Medulla oblongata (tissue), 1 donor: ENCODE measurements around the gene PDRG1.
"Not testable (repeated sequence)": the region's sequence is repeated elsewhere in the genome, so short reads cannot be mapped to it uniquely, and the experiment has no call there.

Source experiments
- DNase-seq: peaks from one replicate; pipeline ENCODE4 v3.0.0-alpha.2; 2015; ENCODE audit errors: extremely low spot score

Gene PDRG1

DNA sequence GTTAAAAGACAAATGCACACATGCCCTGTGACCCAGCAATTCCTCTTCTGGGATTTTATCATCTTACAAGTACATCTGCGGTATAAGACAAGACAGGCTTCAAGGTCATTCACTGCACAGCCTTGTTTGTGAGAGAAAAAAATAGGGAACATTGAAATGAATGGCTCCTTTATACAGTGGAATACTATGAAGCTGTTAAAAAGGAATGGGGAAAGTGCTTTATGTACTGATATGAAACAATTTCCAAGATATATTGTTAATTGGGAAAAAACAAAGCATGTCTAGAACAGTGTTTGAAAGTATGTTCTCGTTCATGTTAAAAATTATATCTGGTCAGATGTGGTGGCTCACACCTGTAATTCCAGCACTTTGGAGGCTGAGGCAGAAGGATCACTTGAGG lies 25.4 kb downstream of the PDRG1 start:
- no peak for DNase-seq

DNA sequence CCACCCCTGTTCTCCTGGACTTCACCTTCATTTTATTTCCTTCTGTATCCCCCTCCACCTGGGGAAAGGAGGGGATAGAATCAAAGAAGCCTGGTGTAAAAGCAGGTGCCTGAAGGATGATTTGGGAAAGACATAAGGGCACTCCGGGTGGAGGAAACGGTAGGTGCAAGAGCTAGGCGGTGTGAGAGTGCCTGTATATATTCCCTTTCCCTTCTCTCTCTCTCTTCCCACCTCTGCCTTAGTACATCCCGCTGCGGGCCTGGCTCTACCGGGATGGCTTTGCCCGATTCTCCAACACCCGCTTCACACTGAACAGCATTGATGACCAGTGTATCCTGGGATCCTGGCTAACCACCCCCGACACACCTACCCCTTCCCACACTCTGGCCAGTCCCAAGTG lies 26.2 kb downstream of the PDRG1 start:
- DNase-seq = no peak

DNA sequence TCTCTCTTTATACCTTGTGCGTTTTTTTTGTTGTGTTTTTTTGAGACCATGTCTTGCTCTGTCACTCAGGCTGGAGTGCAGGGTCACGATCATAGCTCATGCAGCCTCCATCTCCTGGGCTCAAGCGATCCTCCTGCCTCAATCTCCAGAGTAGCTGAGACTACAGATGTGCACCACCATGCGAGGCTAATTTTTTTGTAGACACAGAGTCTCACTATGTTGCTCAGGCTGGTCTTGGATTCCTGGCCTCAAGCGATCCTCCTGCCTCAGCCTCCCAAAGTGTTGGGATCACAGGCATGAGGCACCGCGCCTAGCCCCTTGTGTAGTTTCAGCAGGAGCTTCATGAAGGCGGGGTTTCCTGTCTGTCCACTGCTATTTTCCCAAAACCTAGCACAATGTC lies 27.3 kb downstream of the PDRG1 start:
- DNase-seq = no peak

DNA sequence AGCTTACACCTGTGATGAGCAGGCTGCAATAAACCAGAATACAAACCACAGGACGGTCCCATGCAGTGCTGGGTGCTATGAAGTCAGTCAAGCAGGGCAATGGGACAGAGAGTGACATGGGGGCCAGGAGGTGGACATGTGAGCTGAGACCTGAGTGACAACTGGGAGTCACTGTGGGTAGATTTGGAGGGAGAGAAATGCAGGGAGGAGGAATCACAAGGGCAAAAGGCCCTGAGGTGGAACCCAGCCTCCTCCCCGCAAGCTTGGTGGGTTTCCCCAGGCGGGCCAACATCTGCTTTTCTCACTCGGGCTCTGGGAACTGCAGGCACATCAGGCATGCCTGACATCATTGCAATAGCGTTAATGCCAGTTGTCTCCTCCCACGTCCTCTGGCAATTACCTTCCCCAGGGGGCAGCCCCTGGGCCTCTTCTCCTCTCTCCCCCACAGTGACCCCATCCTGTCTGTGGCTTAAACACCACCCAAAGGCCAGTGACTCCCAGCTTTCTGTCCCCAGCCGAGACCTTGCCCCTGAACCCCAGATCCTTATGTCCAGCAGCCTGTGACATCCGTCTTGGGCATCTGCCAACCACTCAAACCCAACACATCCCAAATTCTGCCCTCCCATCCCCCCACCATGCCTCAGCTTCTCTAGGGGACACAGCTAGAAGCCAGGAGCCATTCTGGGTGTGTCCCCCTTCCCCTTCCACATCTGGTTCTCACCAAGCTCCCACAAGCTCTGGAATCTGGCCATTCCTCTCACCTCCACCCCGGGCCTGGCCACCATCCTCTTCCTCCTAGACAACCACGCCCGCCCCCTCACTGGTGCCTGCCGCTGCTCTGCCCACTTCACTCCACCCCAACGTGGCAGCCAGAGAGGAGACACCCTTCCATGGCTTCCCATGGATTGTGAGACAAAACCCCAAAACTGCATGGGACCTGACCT lies 28.2 kb downstream of the PDRG1 start:
- no peak for DNase-seq

DNA sequence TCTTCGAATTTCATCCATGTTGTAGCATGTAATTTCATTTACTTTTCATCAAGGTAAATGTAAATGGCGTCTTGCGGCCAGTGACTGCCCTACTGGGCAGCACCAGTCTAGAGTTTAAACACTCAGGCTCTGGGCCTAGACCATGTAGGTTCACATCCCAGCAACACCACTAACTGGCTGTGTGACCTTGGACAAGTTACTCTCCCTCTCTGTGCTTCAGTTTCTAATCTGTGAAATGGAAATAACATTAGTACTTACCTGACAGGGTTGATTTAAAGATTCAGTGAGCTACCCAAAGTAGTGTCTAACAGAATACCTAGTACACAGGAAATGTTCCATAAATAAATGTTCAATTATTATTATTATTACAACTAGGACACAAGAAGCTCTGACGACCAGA lies 29.3 kb downstream of the PDRG1 start:
- DNase-seq = no peak

DNA sequence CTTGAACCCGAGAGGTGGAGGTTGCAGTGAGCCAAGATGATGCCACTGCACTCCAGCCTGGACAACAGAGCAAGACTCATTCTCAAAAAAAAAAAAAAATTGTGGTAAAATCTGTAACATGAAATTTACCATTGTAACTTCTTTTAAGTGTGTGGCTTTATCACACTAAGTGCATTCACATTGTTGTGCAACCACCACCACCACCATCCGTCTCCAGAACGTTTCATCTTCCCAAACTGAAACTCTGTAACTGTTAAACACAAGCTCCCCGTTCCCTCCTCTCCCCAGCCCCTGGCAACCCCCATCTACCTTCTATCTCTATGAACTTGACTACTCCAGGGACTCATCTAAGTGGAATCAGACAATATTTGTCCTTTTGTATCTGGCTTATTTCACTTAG lies 29.7 kb downstream of the PDRG1 start:
- DNase-seq = no peak

DNA sequence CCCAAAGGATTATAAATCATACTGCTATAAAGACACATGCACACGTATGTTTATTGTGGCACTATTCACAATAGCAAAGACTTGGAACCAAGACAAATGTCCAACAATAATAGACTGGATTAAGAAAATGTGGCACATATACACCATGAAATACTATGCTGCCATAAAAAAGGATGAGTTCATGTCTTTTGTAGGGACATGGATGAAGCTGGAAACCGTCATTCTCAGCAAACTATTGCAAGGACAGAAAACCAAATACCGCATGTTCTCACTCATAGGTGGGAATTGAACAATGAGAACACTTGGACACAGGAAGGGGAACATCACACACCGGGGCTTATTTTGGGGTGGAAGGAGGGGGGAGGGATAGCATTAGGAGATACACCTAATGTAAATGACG lies 30.4 kb downstream of the PDRG1 start:
- not testable (repeated sequence) for DNase-seq

DNA sequence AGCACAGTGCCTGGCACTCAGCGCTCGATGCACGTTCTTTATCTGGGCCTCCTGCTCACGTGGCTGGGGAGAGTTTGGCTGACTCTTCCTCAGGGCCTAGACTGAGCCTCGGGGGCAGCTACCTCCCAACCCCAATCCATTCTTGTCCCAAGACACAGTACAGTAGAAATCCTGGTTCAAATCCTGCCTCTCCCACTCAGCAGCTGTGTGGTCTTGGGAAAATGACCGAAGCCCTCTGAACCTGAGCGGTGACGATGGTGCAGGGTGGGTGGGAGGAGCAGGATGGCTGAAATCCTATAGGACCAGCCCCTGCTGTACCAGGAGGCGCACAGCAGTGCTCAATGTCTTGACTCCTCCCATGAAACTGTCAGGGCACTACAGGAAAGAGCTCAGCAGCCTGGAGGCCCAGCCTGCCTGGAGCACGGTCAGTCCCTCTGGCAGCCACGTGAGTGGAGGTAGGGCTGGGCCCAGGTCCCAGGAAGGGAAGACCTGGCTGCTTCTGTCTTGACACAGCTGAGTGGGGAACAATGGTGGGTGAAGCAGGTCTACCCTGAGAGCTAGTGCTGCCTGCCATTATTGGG lies 31.5 kb downstream of the PDRG1 start:
- DNase-seq = no peak

DNA sequence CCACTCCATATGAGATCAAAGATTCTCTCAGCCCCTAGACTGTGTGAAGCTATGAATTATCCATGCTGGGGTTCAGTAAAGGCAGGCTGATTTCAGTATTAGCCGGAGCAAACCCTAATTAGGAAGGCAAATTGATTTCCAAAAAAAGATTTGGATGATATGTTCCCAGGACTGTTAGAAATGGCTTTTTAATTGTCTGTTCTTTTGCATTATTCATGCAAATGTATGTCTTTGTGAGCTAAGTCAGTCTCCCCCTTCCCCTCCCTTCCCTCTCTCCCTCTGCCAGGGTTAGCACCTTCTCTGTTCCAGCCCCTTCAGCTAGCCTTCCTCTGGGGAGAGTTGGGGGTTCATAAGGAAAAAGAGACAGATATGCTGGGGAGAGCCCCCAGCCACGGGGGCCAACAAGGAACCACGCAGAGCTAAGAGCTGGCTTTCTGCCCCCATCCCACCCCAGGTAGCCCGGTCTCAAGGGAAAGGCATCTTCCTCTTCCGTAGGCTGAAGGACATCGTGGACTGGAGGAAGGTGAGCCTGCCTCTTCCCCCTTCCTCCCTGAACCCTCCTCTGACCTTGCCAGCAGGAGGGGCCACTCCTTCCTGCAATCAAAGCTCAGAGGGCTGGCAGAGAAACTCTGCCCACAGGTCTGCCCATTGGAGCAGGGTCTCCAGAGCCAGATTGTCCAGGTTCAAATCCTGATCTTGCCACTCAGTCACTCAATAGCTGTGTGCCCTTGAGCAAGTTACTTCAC lies 32.3 kb downstream of the PDRG1 start:
- no peak for DNase-seq

DNA sequence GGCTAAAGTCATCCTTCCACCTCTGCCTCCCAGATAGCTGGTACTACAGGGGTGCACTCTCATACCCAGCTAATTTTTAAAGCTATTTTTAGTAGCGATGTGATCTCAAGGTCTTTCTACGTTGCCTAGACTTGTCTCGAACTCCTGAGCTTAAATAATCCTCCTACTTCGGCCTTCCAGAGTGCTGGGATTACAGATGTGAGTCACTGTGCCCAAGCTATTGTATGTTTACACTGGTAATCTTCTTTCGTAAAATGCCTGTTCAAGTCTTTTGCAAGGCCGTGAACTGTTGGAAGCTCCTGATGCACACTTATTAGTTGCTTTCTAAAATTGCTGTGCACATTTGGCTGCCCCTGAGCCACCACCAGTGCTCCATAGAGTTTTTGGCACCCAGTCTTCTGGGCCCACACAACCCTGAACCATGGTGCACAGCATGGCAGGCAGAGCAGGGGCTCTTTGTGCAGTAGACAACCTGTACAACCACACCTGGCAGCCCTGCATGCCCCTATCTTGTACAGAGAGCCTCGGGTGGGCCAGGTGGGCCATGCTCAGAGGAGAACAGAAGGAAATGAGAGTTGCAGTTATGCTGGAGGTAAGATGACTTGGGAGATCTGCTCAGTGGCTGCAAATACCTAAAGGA lies 33.3 kb downstream of the PDRG1 start:
- no peak for DNase-seq

DNA sequence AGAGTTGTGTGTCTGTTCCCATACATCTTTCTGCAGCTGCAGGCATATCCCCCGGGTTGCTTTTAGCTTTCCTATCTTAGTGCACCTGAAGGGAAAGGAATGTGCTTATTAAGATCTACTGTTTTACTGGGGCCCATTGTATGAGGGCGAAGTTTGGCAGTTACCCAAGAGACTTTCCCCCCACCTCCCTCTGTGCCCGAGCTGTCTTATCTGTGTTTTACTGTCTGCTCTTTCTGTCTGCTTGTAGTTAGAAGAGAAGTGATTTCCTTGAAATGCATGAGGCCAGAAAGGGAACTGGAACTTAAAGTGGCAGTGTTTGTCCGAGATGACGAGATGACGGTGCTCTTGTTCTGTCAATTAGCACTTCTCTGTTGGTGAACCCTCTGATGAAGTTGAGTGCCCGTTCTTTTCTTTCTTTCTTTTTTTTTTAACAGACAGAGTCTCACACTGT lies 33.9 kb downstream of the PDRG1 start:
- not testable (repeated sequence) for DNase-seq

DNA sequence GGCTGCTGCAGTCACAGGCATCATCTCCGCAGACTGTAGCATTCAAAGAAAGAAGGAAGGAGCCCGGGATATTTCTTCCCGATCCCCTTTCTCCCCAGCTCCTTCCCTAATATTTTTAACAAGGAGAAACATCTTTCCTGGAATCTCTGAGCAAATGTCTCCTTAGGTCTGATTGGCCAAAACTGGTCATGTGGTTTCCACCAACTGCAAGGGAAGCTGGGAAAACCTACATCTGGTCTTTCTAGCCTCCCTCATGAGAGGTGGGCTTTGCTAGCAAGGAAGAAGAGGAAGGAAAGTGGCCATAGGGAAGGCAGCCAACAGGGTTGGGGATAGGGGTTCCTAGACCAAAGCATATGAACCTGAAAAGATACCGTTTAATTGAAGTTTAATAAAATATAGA lies 35.1 kb downstream of the PDRG1 start:
- DNase-seq = no peak

DNA sequence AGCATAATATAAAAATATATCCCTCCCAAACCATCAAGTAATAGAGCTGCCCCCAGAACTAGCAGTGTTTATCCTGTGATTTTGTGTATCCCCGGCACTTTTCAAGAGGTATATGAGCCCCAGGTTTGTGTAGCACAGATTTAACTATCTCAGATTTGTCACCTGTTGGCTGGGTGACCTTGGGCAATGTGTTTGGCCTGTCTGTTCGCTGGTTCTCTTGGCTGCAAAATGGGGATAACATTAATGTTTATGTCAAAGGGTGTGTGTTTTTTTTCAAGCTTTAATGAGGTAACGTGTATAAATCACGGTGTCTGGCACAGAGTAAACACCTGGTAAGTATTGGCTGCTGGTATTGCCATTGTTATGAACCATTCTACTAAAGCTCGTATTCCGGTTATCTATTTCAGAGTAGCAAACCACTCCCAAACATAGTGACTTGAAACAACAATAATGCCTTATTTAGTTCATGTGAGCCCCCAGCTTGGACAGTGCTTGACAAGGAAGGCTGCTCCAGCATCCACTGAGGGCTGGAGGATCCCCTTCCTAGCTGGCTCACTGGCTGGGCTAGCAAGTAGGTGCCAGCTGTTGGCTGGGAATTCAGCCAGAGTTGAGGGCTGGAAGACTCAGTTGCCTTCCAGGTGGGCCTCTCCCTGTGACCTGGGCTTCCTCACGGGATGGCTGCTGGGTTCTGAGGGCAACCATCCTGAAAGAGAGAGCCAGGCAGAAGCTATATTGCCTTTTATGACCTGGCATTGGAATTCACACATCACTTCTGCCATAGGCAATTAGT lies 36.2 kb downstream of the PDRG1 start:
- DNase-seq = no peak

DNA sequence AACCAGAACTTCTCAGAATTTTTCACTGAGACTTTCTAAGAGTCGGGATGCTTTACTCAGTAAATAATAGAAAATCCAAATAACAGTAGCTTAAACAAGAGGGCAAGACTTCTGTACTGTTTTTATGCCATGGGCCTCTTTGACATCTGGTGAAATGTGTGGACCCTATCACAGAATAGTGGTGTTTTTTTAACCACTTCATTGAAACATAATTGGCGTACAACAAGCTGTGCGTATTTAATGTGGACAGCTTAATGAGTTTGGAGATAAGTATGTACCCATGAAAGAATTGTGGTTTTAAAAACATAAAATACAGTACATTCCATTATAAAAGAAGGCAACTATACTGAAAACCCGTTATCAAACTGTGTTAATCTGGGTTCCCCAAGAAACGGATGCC lies 37.7 kb downstream of the PDRG1 start:
- no peak for DNase-seq

DNA sequence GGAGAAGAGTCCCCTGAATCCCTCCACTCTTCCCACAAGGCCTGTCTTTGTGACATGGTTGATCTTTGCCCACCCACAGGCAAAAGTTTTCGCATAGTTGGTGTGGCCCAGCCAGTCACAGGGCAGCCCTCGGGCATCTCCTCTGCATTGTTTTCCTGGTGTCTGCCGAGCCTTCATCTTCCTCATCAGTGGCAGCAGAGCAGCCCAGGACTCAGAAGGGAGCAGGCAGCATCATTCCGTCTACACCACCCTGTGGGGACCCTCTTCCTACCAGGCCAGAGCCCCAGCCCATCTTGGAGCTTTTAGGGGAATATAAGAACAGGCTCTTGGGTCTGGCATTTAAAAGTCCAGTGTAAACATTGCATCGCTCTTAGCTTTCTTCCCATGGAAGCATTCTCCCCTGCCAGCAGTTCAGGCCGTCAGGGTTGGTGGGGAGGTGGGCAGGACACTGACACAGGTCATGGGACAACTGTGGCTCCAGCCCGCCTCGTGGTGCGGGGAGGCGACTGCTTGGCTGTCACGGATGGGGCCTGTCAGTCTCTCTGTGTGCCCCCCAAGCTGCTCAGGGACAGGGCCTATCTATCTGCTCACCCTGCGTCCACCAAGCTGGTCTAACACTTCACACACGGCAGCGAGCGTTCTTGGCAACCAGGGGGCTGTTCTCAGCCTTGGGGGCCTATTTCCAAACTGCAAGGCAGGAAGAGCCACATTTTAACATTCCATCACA lies 38.3 kb downstream of the PDRG1 start:
- DNase-seq = no peak

DNA sequence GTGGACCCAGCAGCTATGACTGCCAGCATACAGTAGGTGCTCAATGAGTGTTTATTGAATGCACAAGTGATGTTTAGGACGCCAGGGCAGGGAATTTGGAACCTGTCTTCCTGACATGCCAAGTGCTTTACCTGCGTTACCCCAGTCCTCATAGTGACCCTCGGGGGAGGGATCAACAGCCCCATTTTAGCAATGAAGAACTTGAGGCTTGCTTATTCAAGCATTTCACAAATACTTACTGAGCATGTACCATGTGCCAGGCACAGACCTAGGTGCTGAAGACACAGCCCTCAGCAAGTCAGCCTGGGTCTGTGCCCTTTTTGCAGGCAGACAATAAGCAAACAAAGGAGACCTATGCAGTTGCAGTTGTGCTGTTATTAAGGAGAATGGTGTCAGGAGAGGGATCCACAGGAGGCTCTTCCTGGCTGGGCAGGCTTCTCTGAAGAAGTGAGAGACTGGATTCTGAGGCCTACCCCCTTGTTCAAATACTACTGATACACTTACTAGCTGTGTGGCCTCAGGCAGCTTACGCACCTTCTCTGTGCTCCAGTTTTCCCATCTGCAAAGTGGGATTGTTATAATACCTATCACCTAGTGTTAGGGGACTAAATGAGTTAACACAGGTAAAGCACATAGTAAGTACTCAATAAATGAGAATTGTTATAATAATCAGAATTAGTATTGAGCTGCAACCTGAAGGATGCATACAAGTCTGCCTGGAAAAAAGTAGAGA lies 41.6 kb downstream of the PDRG1 start:
- no peak for DNase-seq

DNA sequence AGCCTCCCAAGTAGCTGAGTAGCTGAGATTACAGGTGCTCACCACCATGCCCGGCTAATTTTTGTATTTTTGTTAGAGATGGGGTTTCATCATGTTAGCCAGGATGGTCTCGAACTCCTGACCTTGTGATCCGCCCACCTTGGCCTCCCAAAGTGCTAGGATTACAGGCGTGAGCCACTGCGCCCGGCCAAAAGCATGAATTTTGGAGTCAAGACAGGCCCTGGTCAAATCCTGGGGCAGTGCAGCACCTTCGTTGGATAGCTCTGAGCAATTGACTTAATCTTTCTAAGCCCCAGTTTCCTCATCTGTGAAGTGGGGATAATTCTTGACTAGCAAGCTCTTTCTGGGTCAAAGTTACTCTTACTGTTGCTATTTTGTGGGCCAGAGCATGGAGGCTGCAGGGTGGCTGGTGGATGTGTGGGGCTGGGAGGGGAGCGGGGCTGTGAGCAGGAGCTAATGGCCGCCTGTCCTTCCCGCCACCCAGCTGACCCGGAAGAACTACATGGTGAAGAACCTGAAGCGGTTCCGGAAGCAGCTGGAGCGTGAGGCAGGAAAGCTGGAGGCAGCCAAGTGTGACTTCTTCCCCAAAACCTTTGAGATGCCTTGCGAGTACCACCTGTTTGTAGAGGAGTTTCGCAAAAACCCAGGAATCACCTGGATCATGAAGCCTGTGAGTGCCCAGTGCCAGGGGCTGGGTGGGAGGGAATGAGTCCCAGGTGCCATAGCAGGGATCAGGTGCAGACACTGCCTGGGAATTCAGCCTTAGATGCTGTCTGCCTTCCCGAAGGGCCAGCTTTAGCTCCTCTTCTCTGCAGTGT lies 42.4 kb downstream of the PDRG1 start:
- DNase-seq = no peak

DNA sequence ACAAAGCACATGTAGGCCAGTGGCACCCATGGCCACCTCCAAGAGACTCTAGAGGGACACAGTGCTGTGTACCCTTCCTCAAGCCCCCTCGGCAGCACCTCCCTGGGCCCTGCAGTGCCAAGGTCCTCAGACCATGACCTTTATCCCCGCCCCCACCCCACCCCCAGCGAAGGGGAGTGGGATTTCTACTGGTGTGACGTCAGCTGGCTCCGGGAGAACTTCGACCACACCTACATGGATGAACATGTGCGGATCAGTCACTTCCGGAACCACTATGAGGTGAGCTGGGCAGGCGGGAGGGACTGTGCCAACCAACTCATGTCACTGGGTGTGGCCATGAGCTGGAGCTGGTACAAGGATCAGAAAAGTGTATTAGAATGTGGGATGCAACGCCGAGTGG lies 43.4 kb downstream of the PDRG1 start:
- DNase-seq = no peak

DNA sequence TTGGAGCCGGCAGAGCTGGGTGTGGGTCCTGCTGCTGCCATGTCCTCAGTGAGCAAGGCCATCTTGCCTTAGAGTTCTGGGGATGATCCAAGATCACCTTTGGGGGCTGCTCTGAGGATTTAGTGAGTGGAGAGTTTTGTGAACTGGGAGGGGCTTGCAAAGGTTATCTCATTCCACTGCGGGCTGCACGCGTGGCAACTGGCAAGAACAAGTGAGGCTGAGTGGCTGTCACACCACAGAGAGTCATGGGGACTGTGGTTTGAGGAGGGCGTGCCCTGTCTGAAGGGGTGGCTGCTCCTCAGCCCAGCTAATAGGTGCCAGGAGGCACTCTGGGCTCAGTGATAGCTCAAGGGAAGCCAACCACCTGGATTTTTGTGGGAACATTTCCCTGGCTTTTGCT lies 43.8 kb downstream of the PDRG1 start:
- no peak for DNase-seq
